ENCODE data around the gene AMOTL2.

Gene AMOTL2

DNA sequence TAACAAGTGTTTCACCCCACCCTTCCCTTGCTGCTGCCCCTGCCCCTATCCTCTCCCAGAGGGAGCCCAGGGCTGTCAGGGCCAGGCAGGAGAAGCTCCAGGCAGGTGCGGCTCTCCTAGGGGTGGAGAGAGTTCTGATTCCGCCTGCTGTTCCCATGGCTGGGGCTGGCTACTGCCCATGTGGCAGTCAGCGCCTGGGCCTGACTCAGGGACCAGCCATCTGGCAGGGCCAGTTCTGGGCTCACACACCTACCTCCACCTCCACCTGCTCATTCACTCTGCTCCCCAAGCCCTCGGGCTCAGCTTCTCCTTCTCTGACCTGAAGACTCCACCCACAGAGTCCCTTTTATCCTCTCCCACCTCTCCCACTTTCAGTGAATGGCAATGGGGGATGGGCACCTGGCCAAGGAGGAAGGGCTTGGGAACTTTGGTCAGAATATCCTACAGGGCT, 23.4 kb downstream of the AMOTL2 start:
- DNase-seq: no peak

DNA sequence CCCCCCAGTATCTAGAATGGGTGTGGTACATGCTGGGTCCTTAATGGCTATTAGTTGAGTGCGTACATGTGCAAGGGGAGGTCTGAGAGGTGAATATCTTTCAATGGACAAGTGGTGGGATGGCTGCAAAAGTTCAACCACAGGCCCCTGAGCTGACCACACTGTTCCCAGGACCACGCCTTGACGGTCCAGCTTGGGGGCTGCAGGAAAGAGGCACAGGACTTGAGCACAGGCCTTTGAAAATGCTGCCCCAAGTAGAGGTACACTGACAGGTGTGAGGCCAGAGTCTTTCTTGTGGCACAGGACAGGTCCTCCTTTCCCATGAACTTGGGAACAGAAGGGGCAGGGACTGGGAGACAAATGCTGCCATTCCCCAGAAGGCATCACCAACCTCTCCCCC, 24.0 kb downstream of the AMOTL2 start:
- no peak for DNase-seq

DNA sequence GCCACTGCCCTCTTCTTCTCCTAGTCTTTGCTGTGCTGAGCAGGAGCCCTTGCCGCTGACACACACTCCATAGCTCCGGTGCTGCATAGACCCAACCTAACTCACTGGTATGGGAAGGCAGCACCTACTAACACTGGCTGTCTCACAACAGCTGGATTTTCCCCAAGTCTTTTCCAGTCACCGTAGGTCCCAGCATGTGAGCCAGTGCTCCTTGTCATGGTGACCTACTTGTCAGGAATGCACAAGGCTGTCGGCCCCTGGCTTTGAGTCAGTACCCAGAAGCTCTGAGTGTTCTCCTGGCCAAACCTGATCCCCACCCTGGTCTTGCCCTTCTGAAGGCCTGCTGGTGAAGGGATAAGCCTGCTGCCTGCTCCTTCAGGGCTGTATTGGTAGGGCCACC, 25.7 kb downstream of the AMOTL2 start:
- no peak for DNase-seq

DNA sequence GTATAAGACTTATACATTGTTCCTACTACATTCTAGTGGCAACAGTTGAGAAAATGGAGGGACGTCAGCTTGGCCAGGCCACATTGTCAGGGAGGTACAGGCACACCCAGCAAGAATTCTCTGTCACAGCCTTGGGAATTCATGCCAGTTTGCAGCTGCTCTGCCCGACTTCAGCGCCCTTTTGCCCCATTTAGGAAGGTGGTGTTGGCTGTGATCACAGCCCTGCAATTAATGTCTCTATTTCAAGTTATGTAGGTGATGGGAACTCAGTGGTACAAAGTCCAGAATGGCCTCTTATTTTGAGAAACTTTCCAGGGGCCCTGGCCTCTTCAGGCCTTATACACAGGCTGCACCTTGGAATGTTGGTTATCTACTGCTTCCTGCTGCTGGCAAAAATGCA, 26.7 kb downstream of the AMOTL2 start:
- no peak for DNase-seq

DNA sequence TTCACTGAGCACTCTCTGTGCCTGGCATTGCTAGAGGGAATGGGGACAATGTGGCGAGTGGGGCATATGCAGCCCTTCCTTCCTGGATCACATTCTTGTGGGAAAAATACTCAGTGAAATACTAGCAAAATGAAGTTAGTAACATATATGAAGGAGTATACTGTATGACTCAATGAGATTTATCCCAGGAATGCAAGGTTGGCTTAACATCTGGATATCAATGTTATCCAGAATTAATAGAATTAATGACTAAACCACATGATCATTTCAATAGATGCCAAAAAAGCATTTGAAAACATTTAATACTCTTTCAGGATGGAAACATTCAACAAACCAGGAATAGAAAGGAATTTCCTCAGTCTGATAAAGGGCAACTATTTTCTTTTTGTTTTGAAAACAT, 27.5 kb downstream of the AMOTL2 start:
- no peak for DNase-seq

DNA sequence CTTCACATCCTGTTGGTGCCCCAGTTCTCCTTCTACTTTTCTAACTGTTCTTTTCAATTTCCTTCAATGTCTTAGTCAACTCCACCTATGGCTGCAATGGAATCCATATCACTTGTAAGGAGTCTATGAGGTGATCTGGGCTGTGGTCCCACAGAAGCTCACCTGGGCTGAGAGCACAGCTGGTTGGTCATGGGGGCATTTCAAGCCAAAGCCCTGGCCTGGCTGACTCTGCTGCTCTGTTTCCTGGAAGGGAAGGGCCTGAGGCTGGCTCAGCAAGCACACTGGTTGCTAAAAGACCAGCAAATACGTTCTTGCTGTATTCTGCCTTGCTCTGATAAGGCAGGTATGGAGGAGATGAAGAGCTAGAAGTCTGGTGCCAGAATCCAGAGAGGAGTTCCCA, 29.0 kb downstream of the AMOTL2 start:
- DNase-seq: no peak

DNA sequence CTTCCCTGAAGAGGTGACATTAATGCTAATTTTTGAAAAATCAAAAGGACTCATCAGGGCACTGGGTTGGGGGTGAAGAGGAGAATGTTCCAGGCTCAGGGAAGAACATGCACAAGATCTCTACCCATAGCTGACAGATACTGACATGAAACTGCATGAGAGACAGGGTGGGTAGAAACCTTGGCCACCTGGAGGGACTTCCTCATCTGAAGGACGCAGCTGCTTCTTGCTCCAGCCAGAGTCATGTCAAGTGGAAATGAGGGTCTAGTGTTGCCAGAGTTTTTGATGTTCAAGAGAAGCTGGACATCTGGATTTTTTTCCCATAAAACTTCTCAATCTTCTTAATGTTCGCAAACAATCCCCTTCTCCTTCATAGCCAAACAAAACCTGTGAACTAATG, 29.7 kb downstream of the AMOTL2 start:
- DNase-seq: no peak

DNA sequence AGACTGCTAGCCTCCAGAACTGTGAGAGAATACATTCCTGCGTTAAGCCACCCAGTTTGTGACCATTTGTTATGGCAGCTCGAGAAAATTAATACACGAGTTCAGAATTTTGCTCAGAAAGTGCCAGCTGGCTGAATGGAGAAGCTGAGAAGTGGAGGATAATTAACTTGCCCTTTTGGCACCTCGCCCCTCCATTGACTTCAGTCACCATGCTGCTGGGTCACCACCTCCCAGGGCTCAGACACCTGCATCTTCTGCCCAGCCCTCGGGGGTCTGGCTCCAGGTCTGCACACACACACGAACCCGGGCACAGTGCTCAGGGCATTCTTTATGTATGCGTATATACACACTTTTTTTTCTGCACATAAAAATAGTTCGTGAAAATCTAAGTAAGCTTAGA, 32.0 kb downstream of the AMOTL2 start:
- DNase-seq: no peak

DNA sequence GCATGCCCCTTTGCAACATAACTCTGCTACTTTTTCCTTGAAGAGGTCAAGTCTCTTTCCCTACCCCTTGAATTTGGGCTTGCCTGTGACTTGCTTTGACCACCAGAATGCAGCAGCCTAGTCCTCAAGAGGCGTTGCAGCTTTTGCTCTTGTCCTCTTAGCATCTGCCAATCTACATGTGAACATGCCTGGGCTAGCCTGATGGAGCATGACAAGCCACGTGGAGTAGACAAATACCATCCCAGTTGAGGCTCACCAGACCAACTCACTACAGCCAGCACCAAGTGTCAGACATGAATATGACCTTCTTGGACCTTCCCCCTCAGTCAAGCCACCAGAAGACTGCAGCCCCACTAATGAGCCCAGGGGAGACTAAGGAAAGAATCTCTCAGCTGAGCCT, 32.9 kb downstream of the AMOTL2 start:
- DNase-seq: no peak

DNA sequence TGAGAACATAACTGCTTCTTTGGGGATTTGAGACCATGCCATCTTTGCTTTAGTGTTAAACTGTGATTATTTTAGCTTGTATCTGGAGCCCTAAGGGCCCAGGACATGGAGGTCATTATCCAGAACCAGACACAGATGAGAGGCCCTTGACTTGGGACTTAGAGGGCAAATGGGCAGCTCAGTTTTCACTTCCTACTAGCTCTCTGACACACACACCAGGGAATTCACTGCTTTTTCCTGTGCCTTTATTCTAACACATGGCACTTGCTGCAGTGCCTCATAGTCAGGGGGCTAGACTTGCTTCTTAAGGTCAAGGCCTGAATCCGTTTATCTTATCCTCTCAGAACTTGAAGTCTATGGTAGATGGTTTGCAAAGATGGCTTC, 33.3 kb downstream of the AMOTL2 start:
- no peak for DNase-seq

DNA sequence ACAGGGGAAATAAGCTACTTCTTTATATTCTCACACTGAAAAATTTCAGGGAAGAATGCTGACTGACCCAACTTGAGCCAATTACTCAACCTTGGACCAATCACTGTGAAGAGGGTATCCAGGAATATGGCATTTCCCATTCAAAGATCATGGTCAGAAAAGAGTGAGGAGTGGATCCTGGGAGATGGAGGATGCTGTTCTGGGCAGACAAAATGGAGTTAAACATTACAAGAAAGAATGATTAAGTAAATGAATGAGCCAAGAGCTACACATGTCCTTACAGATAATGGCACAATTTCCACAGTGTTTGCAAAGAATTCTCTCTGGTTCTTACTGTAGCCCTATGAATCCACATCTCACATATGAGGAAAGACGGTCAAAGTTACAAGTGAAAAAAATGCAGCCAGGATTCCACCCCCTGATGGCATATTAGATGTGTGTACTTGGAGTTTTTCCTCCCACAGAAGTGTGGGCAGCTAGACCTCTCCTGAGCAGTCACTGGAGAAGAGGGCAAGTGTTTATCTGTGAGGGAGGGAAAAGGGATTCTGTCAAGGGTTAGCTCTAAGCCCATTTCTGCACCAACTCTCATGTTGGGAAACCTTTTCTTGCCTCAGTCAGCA, 33.8 kb downstream of the AMOTL2 start:
- no peak for DNase-seq

DNA sequence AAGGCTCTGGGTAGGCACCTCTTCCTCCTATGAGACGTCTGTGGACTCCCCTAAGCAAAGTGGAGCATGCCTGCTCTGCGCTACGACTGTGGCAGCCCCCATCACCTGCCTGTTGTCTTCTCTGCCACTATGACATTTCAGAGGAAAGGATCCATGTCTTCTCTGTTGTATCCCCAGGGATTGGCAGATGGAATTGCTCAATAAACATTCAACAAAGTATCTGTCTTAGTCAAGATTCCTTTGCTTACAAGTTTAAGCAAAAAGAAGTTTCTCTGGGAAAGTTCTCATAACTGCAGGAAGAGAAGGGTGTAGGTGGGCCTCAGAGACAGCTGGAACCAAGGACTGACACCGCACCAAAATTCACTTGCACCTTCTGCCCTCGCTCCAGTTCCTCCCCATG, 34.3 kb downstream of the AMOTL2 start:
- no peak for DNase-seq

DNA sequence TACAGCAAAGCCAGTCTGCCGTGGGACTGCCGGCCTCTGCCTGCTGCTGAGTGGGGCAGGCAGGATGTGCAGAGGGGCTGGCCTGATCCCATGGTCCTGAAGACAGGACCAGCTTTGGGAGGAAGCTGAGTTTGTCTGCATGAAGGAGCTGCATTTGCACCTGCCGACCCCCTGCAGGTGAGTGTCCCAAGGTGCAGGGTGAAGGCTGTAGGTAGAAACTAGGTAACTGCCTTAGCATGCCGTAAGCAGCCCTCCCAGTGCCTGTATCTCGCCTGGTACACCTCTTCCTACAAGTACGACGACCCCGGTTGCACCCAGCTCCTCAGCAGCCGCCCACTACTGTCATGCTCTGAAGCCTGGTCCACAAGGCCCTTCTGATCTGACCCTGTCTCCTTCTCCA, 34.9 kb downstream of the AMOTL2 start:
- no peak for DNase-seq

DNA sequence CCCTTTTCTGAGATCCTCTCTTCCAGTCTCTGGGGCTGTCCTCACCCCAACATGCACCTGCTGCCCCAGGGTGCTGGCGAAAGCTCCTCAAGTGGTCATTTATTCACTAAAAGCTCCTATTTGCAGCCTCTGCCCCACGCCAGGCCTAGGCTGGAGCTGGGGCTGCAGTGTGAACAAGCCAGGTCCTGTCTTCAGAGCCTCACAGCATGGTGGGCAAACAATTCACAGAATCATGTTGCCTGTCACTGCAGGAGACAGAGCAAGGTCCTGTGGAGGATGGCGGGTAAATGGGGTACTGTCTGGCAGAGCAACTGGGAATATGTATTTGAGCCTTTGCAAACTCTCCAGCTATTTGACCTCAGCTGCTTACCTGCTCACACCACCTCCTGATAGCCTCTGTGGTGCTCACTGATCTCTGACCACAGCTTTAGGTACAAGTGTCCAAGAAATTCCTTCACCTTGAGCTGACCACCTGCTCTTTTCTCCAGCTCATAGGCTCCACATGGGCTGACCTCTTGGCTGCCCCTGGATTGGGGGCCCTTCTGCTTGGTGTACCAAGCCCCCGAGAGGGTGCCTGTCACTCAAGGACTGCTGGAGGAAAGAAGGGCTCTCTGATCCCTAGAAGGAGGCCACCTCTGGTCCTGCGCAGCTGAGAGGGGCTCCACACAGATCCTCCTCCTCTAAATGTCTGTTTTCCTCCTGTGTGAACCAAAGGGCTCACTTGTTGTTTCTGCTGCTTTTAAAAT, 35.6 kb downstream of the AMOTL2 start:
- DNase-seq: no peak

DNA sequence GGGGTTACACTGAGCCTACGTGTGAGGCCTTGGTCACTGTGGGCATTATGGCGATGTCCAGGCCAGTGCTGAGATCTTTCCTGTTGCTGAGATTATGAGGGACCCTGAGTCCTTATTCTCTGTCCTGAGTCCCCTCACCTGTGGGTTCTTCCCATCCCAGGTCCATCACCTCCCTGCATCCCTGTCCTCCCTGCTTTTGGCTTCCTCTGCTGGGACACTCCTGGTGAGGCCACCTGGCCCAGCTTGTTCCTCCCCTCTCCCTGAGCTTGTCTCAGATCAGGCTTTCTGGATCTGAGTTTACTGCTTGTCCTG, 36.1 kb downstream of the AMOTL2 start:
- DNase-seq: no peak

DNA sequence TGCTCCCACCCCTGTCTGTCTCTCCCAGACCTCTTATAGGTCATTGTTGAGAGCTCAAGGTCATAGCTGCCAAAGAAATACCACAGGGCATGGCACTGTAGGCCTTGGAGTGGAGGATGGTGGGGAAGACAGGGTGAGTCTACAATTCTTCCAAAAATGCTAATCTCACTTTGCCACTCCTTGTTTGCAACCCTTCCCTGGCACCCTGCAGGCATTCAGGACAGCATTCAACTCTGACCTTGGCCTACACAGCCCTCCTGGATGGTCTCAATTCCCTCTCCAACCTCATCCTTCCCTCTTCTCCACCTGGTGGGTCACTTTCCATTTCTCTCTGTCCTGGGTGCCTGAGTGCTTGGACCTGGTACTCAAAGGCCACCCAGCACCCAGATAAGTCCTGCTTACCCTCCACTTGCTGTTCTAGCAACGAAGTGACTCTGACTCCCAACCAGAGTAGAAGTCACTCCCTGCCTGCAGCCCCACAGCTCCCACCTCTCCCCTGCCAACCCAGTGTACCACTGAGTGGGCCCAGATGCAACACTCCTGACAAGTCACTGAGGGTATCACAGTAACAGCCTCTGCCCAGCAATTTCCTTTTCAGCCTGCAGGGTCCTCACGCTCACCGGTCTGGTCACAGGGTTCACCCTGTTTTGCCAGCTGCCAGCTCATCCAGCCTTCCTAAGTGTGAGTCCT, 36.6 kb downstream of the AMOTL2 start:
- DNase-seq: no peak

DNA sequence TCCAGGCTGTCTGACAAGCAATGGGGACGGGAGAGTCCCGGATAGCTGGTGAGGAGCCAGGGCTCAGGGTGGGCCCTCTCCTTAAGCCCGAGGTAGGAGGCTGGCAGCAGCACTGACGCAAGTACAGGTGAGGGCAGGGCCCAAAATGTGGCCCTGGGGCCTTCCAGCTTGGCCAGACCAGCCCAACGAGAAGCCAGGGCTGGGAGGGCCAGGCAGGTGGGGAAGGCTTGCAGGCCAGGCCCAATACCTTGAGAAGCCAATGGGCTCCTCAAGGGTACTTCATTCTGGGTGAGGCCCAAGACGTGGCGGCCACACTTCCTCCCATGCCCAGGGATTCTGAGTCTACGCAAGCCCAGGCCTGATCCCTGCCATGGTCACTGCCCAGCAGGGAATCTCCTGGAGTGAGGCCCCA, 37.2 kb downstream of the AMOTL2 start:
- DNase-seq: no peak

DNA sequence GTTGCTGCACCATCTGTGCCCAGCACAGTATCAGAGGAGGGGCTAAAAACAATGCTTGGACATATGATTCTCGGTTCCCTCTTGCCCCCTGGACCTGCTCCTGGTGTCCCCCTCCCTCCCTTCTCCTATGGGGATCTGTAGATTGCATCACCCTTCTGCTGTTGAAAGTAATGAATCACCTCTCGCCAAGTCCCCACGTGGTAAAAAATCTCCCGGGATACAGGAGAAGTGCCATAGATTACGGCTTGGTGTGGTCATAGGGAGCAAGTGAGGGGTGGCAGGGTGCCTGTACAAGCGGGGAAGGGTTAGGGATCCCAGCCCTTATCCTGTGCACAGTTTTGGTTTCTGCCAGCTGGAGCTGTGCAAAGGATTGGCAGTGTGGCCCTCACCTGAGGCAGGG, 37.7 kb downstream of the AMOTL2 start:
- DNase-seq: no peak

DNA sequence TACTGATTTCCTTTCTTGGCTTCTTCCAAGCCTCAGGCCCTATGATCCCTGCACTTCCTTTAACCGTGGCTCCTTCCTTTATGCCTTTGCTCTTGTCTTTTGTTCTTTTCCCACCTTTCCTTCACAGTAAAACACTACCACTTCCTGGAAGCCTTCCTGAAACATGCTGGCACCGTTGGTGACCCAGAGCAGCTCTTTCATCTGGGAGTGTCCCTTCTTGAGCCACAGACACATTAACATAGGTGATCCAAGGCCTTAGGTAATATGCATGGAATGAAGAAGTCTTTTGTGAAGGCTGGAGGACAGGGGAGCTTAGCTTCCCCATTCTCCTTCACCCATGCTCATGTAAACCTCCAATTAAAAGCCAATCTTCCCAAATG, 39.4 kb downstream of the AMOTL2 start:
- DNase-seq: no peak

DNA sequence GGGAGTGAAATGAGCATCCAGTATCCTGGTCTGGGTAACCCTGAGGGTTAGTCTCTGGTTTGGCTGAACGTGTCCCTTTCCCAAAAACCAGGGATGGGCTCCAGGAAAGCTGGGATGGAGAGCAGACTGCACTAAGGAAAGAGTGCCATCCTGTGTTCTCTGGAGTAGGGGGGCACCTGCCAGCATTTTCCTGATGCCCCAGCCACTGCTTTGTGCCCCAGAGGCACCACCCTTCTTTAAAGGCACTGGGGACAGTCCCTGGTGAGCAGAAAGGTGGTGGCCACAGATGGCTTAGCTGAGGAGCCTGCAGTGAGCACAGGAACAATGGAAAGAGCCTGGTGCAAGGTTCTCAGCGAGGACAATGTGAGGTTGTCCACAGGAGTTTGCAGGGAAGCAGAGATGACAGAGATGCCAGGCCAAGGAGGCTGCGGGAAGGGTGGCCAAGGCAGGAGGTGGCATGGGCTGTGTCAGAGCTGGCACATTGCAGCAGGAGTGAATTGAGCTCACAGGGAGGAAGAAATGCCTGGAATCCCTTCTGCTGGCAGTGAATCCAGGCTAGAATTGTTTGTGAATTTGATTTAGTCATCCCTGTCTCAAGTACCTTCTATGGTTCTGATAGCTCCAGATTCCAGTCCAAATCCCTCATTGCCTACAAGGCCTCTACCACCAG, 39.9 kb downstream of the AMOTL2 start:
- DNase-seq: no peak

DNA sequence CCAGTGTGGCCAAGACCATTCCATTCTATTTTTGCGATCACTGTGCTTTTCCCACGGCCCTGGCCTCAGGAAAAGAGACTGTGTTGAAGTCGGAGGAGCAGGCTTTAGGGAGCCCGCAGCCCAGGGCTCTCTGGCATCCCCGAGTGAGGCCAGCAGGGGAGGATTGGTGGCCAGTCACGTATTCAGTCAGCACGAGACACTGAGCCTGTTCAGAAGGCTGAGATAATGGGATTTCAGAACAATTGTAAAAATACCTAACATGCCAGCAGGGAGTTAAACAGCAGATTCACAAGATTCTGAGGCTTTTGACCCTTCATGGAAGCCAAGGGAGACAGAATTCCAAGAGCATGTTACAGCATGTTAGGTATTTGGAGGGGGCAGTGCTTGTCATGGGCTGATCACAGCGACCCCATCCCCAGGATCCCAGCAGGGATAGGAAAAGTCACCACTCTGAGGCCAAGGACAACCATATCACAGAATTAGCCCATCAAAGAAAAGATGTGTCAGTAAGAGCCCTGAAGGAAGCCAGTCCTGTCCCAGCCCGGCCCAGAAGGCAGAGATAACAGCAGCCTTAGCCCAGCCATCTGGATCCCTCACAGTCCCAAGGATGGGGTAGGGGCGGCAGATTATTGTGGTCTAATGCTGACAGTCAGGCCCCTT, 40.6 kb downstream of the AMOTL2 start:
- DNase-seq: no peak

DNA sequence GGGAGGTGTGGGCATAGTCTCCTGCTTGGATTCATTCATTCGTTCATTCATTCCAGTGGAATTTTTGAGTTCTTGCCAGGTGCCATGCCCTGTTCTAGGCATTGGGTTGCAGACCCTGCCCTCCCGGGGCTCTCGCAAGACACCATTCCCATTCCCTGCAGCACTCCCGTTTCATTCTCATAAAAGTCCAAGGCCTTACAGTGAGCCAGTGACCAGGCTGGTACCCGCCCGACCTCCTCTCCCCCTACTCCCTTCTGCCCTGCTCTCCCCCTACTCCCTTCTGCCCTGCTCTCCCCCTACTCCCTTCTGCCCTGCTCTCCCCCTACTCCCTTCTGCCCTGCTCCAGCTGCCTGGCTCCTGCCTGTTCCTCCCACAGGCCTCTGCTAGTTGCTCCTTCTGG, 41.9 kb downstream of the AMOTL2 start:
- DNase-seq: no peak

DNA sequence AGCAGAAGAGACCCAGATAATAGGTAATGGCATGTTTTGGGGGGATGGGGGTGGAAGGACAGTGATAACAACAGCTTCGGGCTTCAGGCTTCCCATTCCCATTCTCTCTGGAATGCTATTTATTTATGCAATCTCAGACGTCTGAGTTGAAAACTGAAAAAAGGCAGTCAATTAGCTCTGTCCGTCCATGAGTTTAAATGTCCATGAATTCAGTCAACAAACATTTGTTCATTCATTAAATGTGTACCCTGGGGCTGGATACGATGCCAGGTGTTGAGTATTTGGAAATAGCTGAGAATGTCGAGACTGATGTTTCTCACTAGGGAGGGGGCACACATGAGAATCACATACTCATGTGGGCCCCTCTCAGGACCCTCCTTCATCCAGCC, 42.4 kb downstream of the AMOTL2 start:
- DNase-seq: no peak
